GM03348 (cell line): Measurements from ENCODE around the gene SPATA32.
"Not testable (repeated sequence)": the region's sequence is repeated elsewhere in the genome, so short reads cannot be mapped to it uniquely, and the experiment has no call there.

Experiments used
- DNase-seq: peaks from one replicate; pipeline ENCODE4 v3.0.0; 2012; ENCODE audit warnings: low spot score

Gene SPATA32, protein sequence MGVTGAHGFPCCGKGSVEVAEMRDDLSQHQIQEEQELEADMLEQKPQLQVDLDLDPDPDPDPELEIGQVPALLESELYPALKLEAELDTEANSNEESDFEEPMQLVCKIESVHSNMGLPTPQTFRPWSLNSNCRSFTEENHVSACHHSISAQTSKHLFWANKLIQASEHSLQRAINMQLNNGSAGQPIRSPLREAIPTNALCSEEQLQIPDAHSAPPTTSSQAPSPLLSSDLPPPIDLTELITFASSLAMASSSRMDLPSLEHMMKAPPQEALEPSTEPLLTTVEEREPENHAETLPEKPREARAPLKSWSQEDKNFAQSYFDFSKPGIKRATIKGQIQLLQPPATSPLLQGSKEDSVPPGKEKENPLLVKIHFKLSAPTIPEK

DNA sequence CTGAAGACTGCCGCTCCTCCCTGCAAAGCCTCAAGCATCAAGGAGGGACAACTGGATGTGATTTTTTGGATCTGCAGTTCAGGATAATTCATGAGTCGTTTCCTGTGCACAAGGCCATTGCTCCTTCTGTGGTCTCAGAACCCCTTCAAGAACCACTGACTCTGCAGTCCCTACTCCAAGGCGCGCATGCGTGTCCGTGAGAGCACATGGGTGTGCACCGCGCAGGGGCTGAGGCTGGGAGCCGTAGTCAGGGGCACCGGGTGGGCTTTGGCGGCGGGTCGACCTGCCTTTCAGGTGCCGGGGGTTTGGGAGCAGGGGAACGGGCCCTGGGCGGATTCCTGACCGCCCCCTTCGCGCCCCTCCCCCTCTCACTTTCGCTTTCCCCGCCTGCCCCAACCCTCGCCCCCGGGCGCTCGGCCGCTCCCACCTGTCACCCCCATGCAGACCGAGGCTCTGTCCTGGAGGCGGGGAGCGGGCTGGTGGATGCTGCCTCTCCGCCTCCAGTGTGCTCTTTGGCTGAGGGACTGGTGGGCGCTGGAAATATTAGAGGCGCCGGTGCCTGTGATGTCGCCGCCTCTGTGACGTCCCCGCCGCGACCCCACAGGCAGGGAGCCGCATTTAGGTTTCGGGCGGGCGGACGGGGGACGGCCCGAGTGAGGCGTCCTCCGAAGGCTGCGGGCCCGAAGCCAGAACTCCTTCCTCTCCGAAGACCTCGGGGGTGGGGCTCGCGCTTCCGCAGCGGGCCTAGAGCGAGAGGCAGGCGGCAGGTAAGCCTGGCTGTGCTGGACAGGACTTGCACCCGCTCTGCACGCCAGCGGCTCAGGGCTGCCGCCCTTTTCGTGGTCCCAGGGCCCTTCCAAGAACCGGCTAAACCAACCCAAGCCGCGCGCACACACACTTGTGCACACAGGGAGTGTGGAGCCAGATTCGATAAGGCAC, at the start of gene SPATA32:
Gene SPATA32 (minus strand): TSS at position 518 of the 939 bp plus-strand sequence. CDS start 78 bp downstream, at position 440.
- peak; percentile 70 for DNase-seq

DNA sequence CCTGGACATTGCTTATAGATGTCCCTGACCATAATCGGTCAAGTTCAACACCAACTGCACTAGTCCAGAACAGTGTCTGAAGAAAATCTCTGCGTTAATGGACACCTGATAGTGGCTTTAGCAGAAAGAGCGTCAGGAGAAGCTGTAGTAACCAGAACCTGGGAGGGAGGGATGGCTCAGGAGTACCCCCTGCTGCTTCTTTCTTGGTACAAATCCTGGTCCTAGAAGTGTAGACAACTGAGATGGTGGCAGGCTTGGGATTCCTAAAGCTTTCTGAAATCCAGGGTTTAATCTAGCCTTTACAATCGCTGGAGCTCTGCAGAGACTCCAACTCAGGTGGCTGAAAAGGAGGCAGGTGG, 49.5 kb upstream of the SPATA32 start:
- DNase-seq: no peak

DNA sequence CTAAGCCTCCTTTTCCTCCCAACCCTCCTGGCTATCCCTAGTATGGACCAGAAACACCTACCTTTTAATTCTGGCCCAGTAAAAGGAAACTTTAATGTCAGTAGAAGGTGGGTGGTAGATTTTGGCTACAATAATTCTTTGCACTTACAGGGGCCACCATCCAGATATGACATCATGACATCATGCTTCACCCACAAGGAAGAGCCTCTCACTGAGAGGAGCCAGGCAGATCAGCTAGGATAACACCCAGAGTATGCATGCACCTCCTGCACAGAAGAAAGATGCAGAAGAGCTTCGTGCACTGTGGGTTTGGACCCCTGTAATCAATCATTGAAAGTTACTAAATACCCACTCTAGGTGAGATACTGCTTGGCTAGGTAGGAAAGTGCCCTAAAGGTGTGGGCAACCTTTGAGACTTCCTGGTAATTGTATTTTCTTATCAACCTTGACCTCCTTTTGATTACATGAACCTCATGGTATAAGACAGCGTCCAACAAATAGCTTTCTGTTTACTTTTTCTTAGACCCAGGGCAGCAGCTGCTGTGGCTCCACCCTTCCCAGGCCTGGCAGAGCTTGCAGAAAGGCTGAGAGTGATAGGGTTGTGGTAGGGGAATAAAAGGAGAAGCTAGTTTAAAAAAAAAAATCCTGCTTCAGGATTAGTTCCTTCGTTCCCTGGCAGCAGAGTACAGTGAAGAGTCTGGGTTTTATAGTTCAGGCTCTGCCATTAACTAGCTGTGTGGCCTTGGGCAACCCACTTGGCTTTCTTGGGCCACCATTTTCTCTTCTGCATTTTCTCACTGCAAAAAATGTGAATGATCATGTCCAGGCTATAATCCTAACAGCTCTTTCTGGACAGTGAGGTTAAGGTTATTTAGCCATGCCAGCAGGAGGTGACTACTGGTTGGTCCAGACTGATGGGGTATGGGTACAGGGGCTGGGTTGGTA, 48.8 kb upstream of the SPATA32 start:
- DNase-seq: no peak

DNA sequence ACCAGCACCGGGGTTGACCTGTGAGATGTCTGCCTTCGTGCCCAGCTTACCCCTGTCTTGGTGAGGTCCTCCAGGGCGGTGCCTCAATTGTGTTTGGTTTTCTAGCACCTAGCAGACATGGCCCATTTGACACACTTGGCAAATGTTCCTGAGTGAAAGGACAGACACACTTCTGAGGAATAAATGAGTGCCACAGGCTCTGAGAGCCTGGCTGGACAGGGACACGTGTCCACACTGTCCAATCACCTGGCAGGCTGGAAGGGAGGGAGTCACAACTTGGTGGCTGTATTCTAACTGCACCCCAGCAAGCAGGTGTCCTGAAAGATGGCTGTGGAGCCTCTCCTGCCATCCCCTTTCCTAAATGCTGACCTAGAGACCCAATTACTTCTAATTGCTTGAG, 47.5 kb upstream of the SPATA32 start:
- no peak for DNase-seq

DNA sequence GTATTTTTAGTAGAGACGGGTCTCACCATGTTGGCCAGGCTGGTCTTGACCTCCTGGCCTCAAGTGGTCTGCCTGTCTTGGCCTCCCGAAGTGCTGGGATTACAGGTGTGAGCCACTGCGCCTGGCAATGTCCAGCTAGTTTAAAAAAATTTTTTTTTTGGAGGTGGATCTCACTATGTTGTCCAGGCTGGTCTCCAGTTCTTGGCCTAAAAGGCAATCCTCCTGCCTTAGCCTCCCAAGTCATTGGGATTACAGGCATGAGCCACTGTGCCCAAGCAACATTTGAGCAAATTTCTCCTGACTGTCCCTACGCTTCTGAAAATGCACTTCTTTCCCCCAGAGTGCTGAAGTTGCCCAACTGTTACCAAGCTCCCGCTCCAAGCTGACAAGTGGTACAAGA, 46.9 kb upstream of the SPATA32 start:
- no peak for DNase-seq

DNA sequence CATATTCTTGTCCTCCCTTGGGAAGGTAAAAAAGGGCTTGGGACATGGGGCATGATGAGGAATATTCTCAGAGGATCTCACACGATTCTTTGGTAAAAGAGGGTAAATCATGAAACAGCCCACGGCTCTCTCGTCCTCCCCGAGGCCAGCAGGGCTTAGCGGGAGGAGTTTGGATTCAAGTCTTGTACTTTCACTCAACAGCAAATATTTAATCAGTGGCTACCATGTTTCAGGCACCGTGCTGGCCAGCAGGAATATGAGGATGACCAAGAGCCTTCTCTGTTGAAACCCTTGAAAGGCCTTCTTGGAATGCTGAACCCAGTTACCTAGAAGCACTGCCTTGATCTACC, 46.1 kb upstream of the SPATA32 start:
- DNase-seq: no peak

DNA sequence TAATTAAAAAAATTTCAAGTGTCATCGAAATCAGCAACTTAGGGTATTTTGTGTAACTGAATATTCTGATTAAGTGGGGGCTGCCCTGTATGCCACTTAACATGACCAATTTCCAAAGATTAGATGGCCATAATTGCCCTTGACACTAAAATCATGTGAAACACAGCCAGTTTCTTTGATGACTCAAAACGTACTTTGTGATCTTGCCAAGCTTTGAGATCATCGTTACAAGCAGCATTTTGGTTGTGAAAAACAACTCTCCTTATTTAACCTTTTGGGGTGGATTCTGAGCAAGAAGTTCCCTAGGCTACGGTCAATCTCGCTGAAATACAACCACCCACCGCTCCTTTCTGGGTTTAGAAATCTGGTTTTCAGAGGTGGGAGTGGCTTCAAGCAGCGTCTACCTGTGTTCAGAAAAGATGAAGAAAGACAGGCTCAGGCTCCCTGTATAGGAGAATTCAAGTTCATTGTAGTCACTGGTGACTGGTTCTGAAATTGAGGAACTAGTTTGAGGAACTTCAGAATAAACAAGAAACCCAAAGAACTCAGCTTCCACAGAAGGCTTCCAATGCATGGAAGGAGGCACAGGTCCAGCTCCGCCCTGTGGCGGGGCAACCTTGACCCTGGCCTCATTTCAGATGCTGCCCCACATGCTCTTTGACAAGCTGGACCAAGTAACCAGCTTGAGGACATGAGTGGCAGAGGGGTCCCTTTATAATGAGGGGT, 45.6 kb upstream of the SPATA32 start:
- peak; percentile 72 for DNase-seq

DNA sequence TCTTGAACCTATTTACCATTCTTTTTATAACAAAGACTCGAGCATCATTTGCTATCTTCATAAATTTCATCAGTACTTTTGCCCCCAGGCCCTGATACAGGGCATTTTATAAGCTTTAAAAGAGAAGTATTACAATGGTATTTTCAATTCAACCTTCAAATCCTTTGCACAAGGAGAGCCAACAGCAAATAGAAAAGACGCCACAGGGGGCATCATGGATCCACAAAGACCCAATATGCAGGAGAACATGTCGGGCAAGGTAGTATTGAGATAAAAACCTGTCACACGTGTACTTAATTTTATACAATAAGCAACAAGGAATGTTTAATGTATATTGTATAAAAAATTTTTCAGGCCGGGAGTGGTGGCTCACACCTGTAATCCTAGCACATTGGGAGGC, 44.7 kb upstream of the SPATA32 start:
- no peak for DNase-seq

DNA sequence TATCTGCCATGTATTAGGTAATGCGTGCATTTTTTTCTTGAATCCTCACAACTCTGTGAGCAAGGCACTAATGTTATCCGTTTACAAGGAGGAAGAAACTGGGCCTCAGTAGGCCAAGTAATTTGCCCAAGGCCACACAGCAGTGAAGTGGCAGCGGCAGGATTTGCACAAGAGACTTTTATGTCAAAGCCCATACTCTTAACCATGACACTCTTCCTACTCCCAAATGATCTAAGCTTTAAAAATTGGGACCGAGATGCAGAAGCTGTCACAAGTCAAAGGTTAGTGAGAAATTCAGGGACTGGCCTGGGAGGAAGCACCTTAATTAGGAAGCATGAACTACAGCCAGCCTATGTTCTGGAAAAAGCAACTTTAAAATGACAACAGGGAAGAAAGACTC, 44.2 kb upstream of the SPATA32 start:
- no peak for DNase-seq

DNA sequence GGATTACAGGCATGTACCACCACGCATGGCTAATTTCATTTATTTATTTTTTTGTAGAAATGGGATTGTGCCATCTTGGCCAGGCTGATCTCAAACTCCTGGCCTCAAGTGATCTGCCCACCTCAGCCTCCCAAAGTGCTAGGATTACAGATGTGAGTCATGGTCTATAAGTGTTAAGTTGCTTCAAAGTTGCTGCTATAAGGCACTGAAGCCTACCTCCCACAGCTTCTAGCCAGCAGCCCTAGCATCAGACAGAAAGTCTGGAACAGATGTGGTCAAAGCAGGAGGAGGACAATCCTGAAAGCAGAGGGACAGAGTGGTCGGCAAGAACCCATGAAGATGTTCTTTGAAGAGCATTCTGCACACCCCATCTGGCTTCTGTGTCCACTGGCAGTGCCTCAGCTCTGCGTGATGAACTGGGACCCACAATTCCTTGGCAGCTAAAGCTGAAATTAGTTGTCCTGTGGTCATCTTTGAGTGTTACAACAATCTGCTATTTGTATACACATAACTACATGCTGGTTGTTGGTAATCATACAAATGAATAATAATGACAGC, 43.7 kb upstream of the SPATA32 start:
- no peak for DNase-seq

DNA sequence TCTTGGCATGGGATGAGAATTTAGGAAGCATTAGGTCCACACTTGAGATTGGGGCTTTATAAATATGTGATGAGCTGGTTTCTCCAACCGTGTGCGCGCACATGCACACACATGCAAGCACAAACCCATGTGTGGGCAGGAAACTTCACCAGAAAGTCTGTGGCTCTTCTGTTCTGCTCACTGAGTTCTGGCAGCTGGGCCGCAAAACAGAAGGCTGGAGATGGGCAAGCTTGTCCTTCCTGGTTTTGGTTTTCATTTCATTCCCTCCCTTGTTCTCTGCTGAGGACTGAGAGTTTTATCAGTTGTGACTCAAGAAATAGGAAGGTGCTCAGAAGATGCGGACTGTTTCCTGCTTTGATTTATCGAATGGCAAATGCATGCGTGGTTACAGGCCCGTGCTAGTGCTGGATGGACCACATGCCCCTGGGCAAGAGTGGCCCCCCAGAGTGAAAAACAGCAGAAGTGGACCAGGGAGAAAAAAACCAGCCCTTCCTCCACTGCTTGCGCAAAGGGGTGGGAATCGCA, 40.8 kb upstream of the SPATA32 start:
- DNase-seq: peak; percentile 52

DNA sequence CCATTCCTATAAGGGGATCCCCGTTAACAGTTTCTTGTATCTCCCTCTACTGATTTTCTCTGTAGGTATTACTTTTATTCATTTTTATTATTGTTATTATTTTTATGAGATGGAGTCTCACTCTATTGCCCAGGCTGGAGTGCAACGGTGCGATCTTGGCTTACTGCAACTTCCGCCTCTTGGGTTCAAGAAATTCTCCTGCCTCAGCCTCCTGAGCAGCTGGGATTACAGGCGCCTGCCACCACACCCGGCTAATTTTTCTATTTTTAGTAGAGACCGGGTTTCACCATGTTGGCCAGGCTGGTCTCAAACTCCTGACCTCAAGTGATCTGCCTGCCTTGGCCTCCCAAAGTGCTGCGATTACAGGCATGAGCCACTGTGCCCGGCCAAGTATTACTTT, 40.3 kb upstream of the SPATA32 start:
- not testable (repeated sequence) for DNase-seq

DNA sequence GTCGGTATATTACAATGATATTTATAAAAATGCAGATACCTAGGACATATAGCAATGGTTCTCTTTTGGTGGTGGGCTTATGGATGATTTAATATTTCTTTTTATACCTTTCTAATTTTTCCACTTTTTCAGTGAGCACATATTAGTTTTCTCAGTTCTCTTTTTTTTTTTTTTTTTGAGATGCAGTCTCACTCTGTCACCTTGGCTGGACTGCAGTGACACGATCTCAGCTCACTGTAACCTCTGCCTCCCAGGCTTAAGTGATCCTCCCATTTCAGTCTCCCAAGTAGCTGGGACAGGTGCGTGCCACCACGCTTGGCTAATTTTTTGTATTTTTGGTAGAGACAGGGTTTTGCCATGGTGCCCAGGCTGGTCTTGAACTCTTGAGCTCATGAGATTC, 39.8 kb upstream of the SPATA32 start:
- DNase-seq: no peak

DNA sequence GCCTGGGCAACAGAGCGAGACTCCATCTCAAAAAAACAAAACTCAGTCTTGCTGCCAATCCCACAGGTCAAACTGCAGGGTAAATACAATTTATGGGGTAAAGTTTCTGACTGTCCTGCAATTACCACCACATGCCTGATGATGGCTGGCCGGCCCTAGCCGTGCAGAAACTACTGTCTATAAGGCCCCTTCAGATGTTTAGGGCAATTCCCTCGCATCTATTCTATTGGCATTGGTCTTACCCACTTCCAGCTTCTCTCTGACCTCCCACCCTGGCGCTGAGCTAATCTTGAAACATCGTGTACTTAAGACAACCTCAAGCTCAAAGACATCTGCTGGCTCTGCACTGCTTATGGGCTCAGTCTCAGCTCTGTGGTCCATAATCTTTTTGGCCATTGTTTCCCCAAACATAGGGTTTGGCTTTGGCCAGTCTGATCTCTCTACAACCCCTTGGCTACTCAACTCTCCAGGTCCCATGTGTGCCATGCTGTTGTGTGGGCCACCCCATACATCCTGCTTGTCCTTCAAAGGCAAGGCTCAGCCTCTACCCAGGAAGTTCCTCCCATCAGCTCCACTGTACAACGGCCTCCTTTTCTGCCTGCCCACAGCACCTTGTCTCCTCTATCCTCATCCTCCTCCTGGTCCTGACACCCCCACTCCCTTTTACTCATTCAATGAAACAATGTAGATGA, 38.3 kb upstream of the SPATA32 start:
- no peak for DNase-seq

DNA sequence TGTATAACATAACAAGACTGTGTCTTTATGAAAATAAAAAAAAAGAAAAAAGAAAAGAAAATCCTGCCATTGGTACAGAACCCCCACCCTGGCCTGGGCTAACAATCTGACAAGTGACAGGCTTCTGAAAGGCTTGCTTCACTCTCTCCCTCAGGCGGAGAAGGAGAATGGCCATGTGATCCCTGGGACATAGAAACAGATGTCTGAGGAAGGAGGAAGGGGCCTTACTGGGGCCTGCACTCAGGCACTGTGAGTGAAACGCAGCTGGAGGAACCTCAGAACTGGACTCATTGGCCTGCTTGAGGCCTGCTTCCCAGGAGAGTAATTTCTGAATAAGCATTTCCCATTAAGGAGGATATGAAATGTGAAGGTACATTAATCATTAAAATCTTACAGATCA, 37.5 kb upstream of the SPATA32 start:
- DNase-seq: no peak

DNA sequence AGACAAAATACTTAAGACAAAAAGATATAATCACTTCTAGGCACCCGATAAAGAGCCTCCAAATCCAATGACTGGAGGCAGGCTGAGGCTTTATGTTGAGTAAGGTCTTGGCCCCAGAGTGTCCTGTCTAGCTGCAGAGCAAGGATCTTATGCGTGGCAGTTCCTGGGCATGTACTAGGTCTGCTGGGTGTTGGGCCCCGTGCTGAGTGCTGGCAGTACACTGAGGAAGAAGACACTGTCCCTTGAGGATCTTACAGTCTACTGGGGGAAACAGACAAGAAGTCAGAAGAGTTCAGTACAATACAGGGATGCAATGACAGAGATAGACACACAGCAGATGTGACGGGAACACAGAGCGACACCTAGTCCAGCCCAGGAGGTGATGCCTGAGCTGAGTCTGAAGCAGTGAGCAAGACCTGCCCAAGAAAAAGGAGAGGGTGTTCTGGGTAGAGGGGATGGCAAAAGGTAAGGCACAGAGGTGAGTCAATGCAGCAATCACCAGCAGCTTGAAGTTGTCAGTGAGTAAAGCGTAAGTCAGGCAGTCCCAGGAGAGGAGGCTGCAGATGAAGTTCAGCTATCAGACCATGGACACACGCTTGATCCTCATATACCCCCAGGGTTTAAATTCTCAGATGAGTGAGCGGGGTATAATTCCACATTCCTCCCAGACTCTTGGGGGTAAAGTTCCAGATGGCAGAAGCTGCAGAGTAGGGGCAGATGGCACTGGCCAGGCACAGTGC, 36.8 kb upstream of the SPATA32 start:
- no peak for DNase-seq

DNA sequence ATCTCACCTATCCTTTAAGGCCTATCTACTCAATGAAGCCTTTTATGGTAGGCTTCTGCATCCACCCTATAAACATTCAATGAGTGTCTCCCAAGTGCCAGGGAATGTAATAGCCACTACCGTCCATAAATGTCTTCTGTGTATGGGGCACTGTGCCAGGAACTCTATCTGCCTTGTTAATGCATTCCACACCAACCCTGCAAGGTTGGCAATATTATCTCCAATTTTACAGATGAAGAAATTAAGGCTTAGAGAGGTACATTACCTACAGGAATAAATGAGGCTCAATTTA, 34.9 kb upstream of the SPATA32 start:
- DNase-seq: no peak

DNA sequence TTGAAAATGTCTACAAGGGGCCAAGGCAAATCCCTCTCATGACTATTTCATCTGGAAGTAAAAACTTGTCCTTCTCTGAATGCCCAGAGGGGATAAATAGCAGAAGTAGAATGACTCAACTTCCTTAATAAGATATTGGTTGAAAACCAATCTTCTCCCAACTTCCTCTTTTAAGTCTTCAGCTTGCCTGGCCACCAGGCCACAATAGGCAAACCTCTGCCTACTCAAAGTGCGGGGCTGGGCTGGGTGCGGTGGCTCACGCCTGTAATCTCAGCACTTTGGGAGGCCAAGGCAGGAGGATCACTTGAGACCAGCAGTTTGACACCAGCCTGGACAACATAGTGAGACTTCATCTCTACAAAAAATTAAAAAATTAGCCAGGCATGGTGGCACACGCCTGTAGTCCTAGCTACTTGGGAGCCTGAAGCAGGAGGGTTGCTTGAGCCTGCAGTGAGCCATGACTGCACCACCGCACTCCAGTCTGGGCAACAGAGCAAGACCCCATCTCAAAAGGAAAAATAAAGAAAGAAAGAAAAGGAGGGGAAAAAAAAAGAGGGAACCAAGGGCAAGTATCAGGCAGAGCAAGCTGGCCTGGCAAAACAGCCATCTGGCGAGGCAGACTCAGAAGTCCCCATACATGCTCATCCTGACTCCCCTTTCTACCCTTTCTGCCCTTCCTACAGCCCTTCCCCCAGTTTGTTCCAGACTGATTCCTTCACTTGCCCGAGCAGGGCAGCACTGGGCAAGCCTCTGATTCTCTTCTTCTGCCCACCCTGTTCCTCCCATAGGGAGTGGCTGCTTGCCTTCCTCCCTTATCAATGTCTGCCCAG, 34.3 kb upstream of the SPATA32 start:
- no peak for DNase-seq

DNA sequence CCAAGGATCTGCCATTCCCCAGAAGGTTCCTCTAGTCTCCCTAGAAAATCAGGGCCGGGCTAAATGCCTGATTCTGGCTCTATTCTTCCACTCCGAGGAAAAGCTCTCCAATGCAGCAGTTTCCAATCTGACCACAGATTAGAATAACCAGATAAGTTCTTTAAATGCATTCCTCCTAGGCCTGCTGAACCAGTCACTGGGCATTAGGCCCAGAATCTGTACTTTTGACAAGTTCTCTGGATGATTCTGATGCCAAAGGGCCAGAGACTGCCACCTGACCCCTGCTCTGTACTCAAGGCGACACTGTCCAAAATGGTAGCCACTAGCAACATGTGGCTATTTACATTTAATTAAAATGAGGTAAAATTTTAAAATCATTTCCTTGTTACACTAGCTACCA, 32.6 kb upstream of the SPATA32 start:
- DNase-seq: peak; percentile 86
